AG04449 (cell line): ENCODE data around the gene RBM47.

Experiments
- CTCF ChIA-PET: fragments of 350-600 bp; formaldehyde crosslinking; extraction: SDS; loops from one replicate; lab custom pipeline; 2021; ENCODE audit warnings: antibody characterized with exemption; lab: Yijun Ruan, JAX
- POLR2A ChIA-PET: fragments of 400-600, 350-600 bp; formaldehyde crosslinking; extraction: SDS; loops from one replicate; lab custom pipeline; 2020; ENCODE audit warnings: antibody characterized with exemption, inconsistent platforms; lab: Yijun Ruan, JAX
- DNase-seq: peaks from one replicate; pipeline ENCODE4 v3.0.0-alpha.2; 2010; ENCODE audit warnings: low read depth, low spot score
- H3K4me3 ChIP-seq: 2 replicates; pipeline ENCODE4 v1.5.1; 2011; ENCODE audit warnings: low read depth, mild to moderate bottlenecking, control low read depth, low read length
- TF ChIP-seq, protein P1 (sequence below): IDR thresholded peaks from one replicate; pipeline ENCODE4 v1.5.1; 2011; ENCODE audit warnings: mild to moderate bottlenecking, moderate library complexity, low read length, control low read depth, inconsistent platforms; ENCODE audit not compliant: insufficient read depth; ENCODE audit errors: missing control alignments

The RBM47 gene

DNA sequence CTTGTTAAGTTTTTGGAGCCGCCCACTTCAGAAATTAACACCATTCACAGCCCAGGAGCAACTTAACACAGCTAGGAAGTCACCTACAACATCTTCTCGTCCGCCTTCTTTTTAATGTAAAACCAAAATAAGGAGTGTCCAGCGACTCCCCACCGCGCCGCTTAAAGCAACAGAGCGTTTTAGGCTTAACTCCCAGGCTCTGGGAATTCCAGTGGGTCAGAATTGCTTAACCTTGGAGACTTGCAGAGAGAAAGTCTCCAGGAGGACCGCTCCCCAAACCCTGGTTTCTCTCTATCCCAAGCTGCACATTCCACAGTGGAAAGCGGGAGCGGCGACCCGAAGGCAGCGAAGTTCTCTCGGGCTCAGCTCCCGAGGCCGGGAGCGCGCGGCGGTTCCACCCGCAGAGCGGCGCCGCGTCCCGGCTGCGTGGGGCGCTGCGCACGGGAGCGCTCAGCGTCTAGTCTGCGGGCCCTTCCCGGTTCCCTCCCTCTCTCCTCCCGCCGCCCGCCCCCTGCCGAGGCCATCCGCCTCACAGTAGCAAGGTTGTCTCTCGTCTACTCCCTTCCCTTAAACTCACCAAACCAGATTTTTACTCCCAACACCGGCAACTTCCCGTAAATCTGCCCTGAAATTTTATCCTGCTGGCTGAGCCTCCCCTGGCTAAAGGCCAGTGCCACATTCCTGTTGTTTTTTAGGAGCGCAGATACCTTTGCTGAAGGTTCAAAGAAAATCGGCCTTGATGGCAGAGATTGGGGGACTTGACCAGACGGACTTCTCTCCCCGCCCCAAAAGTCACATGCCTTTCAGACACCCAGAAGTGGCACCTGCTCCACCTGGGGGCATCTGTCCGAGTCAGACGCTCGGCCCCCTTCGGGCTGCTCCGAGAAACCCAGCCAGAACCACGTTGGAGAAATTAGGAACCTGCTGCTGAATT, at the start of gene RBM47:
Gene RBM47, minus strand, starts transcription at position 464 of the 934 bp plus-strand sequence. CDS start 190,971 bp downstream, outside the sequence.
- DNase-seq, result no peak
- ChIA-PET POLR2A (no interaction called here), CTCF (interaction anchor here (1.9 kb wide), 1 partner anchor 90 kb away, joined by 7 read pairs; no protein-coding TSS in a partner anchor)
- peak within 1 kb of the TSS; percentile 61 for H3K4me3 ChIP-seq
- TF ChIP-seq, protein P1, sequence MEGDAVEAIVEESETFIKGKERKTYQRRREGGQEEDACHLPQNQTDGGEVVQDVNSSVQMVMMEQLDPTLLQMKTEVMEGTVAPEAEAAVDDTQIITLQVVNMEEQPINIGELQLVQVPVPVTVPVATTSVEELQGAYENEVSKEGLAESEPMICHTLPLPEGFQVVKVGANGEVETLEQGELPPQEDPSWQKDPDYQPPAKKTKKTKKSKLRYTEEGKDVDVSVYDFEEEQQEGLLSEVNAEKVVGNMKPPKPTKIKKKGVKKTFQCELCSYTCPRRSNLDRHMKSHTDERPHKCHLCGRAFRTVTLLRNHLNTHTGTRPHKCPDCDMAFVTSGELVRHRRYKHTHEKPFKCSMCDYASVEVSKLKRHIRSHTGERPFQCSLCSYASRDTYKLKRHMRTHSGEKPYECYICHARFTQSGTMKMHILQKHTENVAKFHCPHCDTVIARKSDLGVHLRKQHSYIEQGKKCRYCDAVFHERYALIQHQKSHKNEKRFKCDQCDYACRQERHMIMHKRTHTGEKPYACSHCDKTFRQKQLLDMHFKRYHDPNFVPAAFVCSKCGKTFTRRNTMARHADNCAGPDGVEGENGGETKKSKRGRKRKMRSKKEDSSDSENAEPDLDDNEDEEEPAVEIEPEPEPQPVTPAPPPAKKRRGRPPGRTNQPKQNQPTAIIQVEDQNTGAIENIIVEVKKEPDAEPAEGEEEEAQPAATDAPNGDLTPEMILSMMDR, result no peak

DNA sequence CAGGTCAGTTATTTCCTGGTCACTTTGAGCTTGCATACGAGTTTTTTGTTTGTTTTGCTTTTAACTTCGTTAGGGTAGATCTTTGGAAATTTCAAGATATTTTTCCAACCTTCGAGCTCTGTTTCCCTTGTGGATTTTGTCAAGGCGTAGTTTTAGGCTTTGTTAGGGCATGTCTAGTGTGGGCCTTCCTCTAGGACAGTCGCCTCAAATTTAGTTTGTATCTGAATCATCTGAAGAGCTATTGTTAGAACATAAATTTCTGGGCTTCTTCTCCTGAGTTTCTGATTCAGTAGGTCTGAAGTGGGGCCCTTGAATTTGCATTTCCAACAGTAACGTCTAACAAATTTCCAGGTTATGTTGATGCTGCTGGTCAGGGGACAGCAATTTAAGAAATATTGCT, 48.8 kb upstream of the RBM47 start:
- DNase-seq, result no peak
- no peak overlapping the region for H3K4me3 ChIP-seq
- ChIA-PET CTCF (no interaction called here), POLR2A (no interaction called here)
- TF ChIP-seq, protein P1, result no peak

GRCh38 chr4:40675166-40675565, 45.5 kb upstream of the RBM47 start:
- ChIA-PET POLR2A (no interaction called here), CTCF (interaction anchor here (3.4 kb wide), 1 partner anchor 8 kb away, joined by 17 read pairs; no protein-coding TSS in a partner anchor)
- TF ChIP-seq, protein P1, result no peak
- H3K4me3 ChIP-seq, result no peak overlapping the region
- no peak for DNase-seq

DNA sequence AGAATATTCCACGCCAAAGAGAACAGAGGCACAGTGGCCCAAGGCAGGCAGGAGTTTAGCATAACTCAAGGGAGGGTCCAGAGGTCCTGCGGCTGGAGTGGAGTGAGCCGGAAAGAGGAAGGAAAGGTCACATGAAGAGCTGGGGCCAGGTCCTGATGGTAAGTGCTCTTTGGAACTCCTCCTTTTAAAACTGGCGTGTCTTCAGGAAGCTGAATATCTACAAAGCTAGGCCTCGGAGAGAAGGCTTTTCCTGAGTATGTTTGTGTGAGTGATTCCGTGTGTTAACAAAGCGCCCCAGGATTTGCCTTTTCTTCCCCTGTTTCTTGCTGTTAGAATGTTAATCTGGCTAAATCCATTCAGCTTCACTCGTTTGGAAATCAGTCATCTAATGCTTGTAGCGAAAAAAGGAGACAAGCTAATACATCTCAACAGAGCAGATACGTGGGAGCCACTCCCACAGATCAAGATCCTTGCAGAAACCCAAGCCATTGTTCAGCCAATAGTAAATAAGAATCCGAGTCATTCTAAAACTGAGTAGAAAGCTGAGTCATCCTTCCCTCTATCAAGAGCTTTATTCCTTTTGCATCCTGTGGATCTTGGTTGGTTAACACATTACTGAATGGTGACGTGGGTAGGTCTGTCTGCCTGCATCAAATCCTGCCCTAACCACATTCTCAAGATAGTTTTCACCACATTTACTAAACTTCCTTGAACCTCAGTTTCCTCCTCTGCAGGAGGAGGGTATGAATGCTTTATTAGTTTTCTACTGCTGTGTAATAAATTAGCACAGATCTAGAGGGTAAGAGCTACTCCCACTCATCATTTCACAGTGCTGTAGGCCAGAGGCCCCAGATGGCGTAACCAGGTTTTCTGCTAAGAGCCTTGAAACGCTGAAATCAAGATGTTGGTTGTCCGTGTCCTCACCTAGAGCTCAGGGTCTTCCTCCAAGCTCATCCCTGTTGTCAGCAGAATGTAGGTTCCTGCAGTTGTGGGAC, 43.2 kb upstream of the RBM47 start:
- CTCF ChIA-PET, result interaction anchor here (0.6 to 3.4 kb wide), 6 partner anchors 10 to 348 kb away, joined by 3 to 17 read pairs (median 4); no protein-coding TSS in a partner anchor

GRCh38 chr4:40669504-40669903, 39.8 kb upstream of the RBM47 start:
- ChIA-PET CTCF (no interaction called here), POLR2A (no interaction called here)
- TF ChIP-seq, protein P1, result no peak
- H3K4me3 ChIP-seq, result no peak overlapping the region
- no peak for DNase-seq

More for the DNA sequence above, 43.2 kb upstream of the RBM47 start:
- peak; percentile 95 for DNase-seq
- TF ChIP-seq, protein P1, result no peak
- POLR2A ChIA-PET, result interaction anchor here (0.5 to 1.0 kb wide), 3 partner anchors 75 to 150 kb away, joined by 3 to 6 read pairs (median 4); no protein-coding TSS in a partner anchor
- no peak overlapping the region for H3K4me3 ChIP-seq
